ENCODE measurements around the gene UBE2D3.

GRCh38 chr4:102847687-102848086 lies 20.3 kb upstream of the UBE2D3 start:
- TF ChIP-seq, protein P1, sequence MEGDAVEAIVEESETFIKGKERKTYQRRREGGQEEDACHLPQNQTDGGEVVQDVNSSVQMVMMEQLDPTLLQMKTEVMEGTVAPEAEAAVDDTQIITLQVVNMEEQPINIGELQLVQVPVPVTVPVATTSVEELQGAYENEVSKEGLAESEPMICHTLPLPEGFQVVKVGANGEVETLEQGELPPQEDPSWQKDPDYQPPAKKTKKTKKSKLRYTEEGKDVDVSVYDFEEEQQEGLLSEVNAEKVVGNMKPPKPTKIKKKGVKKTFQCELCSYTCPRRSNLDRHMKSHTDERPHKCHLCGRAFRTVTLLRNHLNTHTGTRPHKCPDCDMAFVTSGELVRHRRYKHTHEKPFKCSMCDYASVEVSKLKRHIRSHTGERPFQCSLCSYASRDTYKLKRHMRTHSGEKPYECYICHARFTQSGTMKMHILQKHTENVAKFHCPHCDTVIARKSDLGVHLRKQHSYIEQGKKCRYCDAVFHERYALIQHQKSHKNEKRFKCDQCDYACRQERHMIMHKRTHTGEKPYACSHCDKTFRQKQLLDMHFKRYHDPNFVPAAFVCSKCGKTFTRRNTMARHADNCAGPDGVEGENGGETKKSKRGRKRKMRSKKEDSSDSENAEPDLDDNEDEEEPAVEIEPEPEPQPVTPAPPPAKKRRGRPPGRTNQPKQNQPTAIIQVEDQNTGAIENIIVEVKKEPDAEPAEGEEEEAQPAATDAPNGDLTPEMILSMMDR (IDR thresholded peaks at IDR 0.05) = no peak
- TF ChIP-seq POLR2A (IDR thresholded peaks at IDR 0.05) = no peak

Measured in vagina (tissue), 2 donors.